Panc1 (cell line): ENCODE data around the gene TFEB. TPM values are rescaled to one million over a fixed set of nuclear protein-coding genes. Genes with fewer than 3 reads are reported as not detected.

ENCODE experiments used
- ATAC-seq: fragments of 200-7000 bp; cut with Tn5 transposase; 2 replicates; pipeline ENCODE4 v1.9.1; 2020; ENCODE audit warnings: mild to moderate bottlenecking, moderate library complexity
- BruUV-seq: library from RNA; stranded (reverse); fragments of 400-500 nt; replicated peaks from 2 replicates; lab custom pipeline; 2021; lab: Mats Ljungman, UMichigan
- CTCF ChIA-PET: fragments of 300-600 bp; sonication (Branson Sonifier 250); formaldehyde crosslinking; loops from one replicate; lab custom pipeline; 2022; ENCODE audit warnings: antibody characterized with exemption; lab: Charles Lee
- POLR2A ChIA-PET: fragments of 300-600 bp; sonication (Branson Sonifier 250); formaldehyde crosslinking; loops from one replicate; lab custom pipeline; 2022; ENCODE audit warnings: antibody characterized with exemption; lab: Charles Lee
- DNase-seq: peaks from one replicate; pipeline ENCODE4 v3.0.0-alpha.2; 2010; ENCODE audit warnings: low read depth, low spot score
- H3K27ac ChIP-seq: 2 replicates; pipeline ENCODE4 v1.5.1; 2011; ENCODE audit warnings: mild to moderate bottlenecking, low read length, inconsistent platforms
- H3K27me3 ChIP-seq: fragments of 200-500 bp; sonication (Bioruptor generic); 2 replicates; pipeline ENCODE4 v1.6.0; 2014; ENCODE audit warnings: low read length, inconsistent platforms; ENCODE audit not compliant: control insufficient read depth, insufficient read depth
- H3K36me3 ChIP-seq: fragments of 200-500 bp; sonication (Bioruptor generic); 2 replicates; pipeline ENCODE4 v1.5.1; 2014; ENCODE audit warnings: inconsistent platforms, mild to moderate bottlenecking, low read length, moderate library complexity; ENCODE audit not compliant: control insufficient read depth, insufficient read depth
- H3K4me1 ChIP-seq: 2 replicates; pipeline ENCODE4 v1.5.1; 2011; ENCODE audit warnings: inconsistent platforms, mild to moderate bottlenecking, low read length, moderate library complexity; ENCODE audit not compliant: control insufficient read depth, insufficient read depth
- H3K4me3 ChIP-seq, 2 experiments: 2 replicates each; pipeline ENCODE4 v1.5.1; 2011 to 2012; ENCODE audit warnings: low read depth in 2 of 2, low read length in 2 of 2, mild to moderate bottlenecking in 2 of 2, inconsistent platforms in 1 of 2, moderate library complexity in 1 of 2
- H3K9me3 ChIP-seq: fragments of 200-500 bp; sonication (Bioruptor generic); 2 replicates; pipeline ENCODE4 v1.5.1; 2014; ENCODE audit warnings: low read depth, mild to moderate bottlenecking, inconsistent platforms, low read length, moderate library complexity; ENCODE audit not compliant: control insufficient read depth, insufficient read depth
- CTCF ChIP-seq: fragments of 450-650 bp; IDR thresholded peaks from 2 replicates; pipeline ENCODE4 v1.5.1; 2017; ENCODE audit warnings: mild to moderate bottlenecking
- POLR2AphosphoS5 ChIP-seq: IDR thresholded peaks from 2 replicates; pipeline ENCODE4 v1.6.1; 2012; ENCODE audit warnings: mild to moderate bottlenecking, low read depth, low read length, moderate library complexity
- REST ChIP-seq, 2 experiments: IDR thresholded peaks; 2 replicates each; pipeline ENCODE4 v1.6.1; 2011 to 2012; ENCODE audit warnings: low read depth in 2 of 2, control low read depth in 1 of 2, low read length in 1 of 2, mild to moderate bottlenecking in 1 of 2, moderate library complexity in 1 of 2; ENCODE audit not compliant: insufficient read depth in 1 of 2
- SIN3A ChIP-seq: IDR thresholded peaks from 2 replicates; pipeline ENCODE4 v1.6.1; 2012; ENCODE audit warnings: low read depth, mild to moderate bottlenecking, low read length, moderate library complexity, borderline replicate concordance; ENCODE audit not compliant: insufficient read depth
- TCF7L2 ChIP-seq: IDR thresholded peaks from 2 replicates; pipeline ENCODE4 v1.6.1; 2011; ENCODE audit warnings: mild to moderate bottlenecking, low read depth, low read length, inconsistent platforms
- in situ Hi-C: cut with HindIII; loops from 2 replicates; pipeline ENCODE4 v1.10.0; 2016; ENCODE audit warnings: low sequenced_read_pairs, low pct_unique_long_range_greater_than_20kb
- intact Hi-C: fragments of 100-400 bp; cut with micrococcal nuclease; formaldehyde crosslinking; loops from one replicate; pipeline ENCODE4 v1.10.0; 2022; ENCODE audit not compliant: unreplicated experiment
- total RNA-seq: library from RNA; stranded (reverse); gene quantifications from one replicate; pipeline ENCODE4 v1.2.1, GENCODE V29; 2021; ENCODE audit not compliant: unreplicated experiment

Gene TFEB
- total RNA-seq, 1 experiment from 2014 or later: 13.3 TPM

- no TSS peak for BruUV-seq
- intact Hi-C loops: loop anchor here (1.0 to 10.0 kb wide), 4 partner anchors 80 to 376 kb away; no protein-coding TSS in a partner anchor
Measured at GRCh38 chr6:41682497-41683272, 52.7 kb downstream of the TFEB start.

GRCh38 chr6:41682056-41682477 is 53.3 kb downstream of the TFEB start:
- in situ Hi-C loops (no loop called here), intact Hi-C loops (loop anchor here (1.0 to 10.0 kb wide), 4 partner anchors 80 to 375 kb away; no protein-coding TSS in a partner anchor)
- H3K27ac ChIP-seq: no peak overlapping the region
- no peaks in the 10 kb centered on the region; the same call in none of the 2 replicates for H3K4me1 ChIP-seq
- BruUV-seq: no TSS peak
- no peaks in the 10 kb centered on the region for H3K9me3 ChIP-seq
- no peaks in the 10 kb centered on the region for H3K27me3 ChIP-seq
- ChIA-PET POLR2A (interaction anchor here (0.6 to 0.7 kb wide), 3 partner anchors 57 to 1665 kb away, joined by 6 to 7 read pairs (median 6); no protein-coding TSS in a partner anchor), CTCF (interaction anchor here (0.5 to 1.8 kb wide), 10 partner anchors 26 to 462 kb away, joined by 3 to 30 read pairs (median 5); no protein-coding TSS in a partner anchor)
- peak; percentile 87 for ATAC-seq
- DNase-seq: peak; percentile 56
- H3K36me3 ChIP-seq: no peaks in the 10 kb centered on the region
- H3K4me3 ChIP-seq: no peak overlapping the region
- TF ChIP-seq TCF7L2 (no peak), POLR2AphosphoS5 (peak; percentile 28; the same call in 1 of the 2 replicates), SIN3A (no peak), CTCF (peak; percentile 94), REST (IDR thresholded peaks at IDR 0.05; ENCODE audit: insufficient read depth in 1 of 2, low read depth in 2 of 2, low read length in 1 of 2) (no peak)

More at GRCh38 chr6:41682497-41683272, 52.7 kb downstream of the TFEB start:
- H3K27ac ChIP-seq: no peak overlapping the region
- H3K4me1 ChIP-seq: no peaks in the 10 kb centered on the region; the same call in none of the 2 replicates
- DNase-seq: no peak
- no peak for ATAC-seq
- in situ Hi-C loops: no loop called here
- H3K4me3 ChIP-seq: no peak overlapping the region
- ChIA-PET POLR2A (interaction anchor here (0.6 to 0.7 kb wide), 2 partner anchors 108 to 1664 kb away, joined by 6 to 7 read pairs; no protein-coding TSS in a partner anchor), CTCF (interaction anchor here (0.6 to 1.8 kb wide), 9 partner anchors 26 to 462 kb away, joined by 3 to 30 read pairs (median 4); no protein-coding TSS in a partner anchor)
- no peaks in the 10 kb centered on the region for H3K36me3 ChIP-seq
- TF ChIP-seq CTCF (peak; percentile 12), SIN3A (no peak)
- H3K9me3 ChIP-seq: no peaks in the 10 kb centered on the region
- no peaks in the 10 kb centered on the region for H3K27me3 ChIP-seq
